Activated naive CD4-positive, alpha-beta T cell treated with anti-CD3 and anti-CD28 coated beads for 36 hours (primary cell): ENCODE results near the gene WNK2. TPM values are rescaled to one million over a fixed set of nuclear protein-coding genes. Genes with fewer than 3 reads are reported as not detected.
A peak's percentile ranks its signal among the peaks of the same experiment; 100 is the strongest.
"Not testable (repeated sequence)": the region's sequence is repeated elsewhere in the genome, so short reads cannot be mapped to it uniquely, and the experiment has no call there.

Experiments
- CTCF ChIA-PET: fragments of 350-600 bp; sonication (Branson Sonifier 250); formaldehyde crosslinking; loops from one replicate; lab custom pipeline; 2021; ENCODE audit warnings: antibody characterized with exemption; lab: Charles Lee
- DNase-seq: peaks from one replicate; pipeline ENCODE4 v3.0.0-alpha.2; 2020
- H3K27ac Mint-ChIP-seq: one replicate; pipeline ENCODE4 v1.8.0; 2021; ENCODE audit warnings: mild to moderate bottlenecking, mixed read lengths
- H3K27me3 Mint-ChIP-seq: one replicate; pipeline ENCODE4 v1.8.0; 2021; ENCODE audit warnings: low read depth, mixed read lengths
- H3K36me3 Mint-ChIP-seq: one replicate; pipeline ENCODE4 v1.8.0; 2021; ENCODE audit warnings: low read depth, mixed read lengths
- H3K4me1 Mint-ChIP-seq: one replicate; pipeline ENCODE4 v1.8.0; 2021; ENCODE audit warnings: low read depth, mixed read lengths
- H3K4me3 Mint-ChIP-seq: one replicate; pipeline ENCODE4 v1.8.0; 2021; ENCODE audit warnings: mild to moderate bottlenecking, moderate library complexity, mixed read lengths
- H3K9me3 Mint-ChIP-seq: one replicate; pipeline ENCODE4 v1.8.0; 2021; ENCODE audit warnings: mixed read lengths
- intact Hi-C: fragments of 100-400 bp; cut with micrococcal nuclease; formaldehyde crosslinking; loops from one replicate; pipeline ENCODE4 v1.15.1; 2023
- total RNA-seq, 2 experiments: library from RNA; stranded (reverse); gene quantifications; one replicate each; pipeline ENCODE4 v1.2.3, GENCODE V29; 2021

WNK2 gene
- total RNA-seq = 1 to 10 TPM; 5.2 to 5.8 TPM

- Mint-ChIP-seq H3K36me3 (no peaks in the 10 kb centered on the region), H3K27ac (no peak within 1 kb of the TSS), H3K9me3 (no peaks in the 10 kb centered on the region), H3K27me3 (peaks cover 18% of the 10 kb centered on the region), H3K4me1 (peaks cover 9% of the 10 kb centered on the region), H3K4me3 (peak within 1 kb of the TSS; percentile 71)
- peak; percentile 14 for DNase-seq
- intact Hi-C loops = no loop called here
- CTCF ChIA-PET = interaction anchor here (0.9 kb wide), 1 partner anchor 73 kb away, joined by 3 read pairs; no protein-coding TSS in a partner anchor
Measured at GRCh38 chr9:93183663-93184431, at the start of gene WNK2. Gene WNK2, plus strand, starts transcription at chr9:93184139. Its CDS starts 791 bp downstream, at chr9:93184930.

- intact Hi-C loops = loop anchor here (1.0 to 5.0 kb wide), 5 partner anchors 11 to 1032 kb away; no protein-coding TSS in a partner anchor
- H3K9me3 Mint-ChIP-seq = no peaks in the 10 kb centered on the region
- CTCF ChIA-PET = interaction anchor here (1.0 to 2.3 kb wide), 3 partner anchors 15 to 26 kb away, joined by 3 to 7 read pairs (median 3); no protein-coding TSS in a partner anchor
- H3K27me3 Mint-ChIP-seq = no peaks in the 10 kb centered on the region
- H3K4me3 Mint-ChIP-seq = peak overlapping the region; percentile 94
- H3K36me3 Mint-ChIP-seq = peaks cover 18% of the 10 kb centered on the region
- peaks cover 63% of the 10 kb centered on the region for H3K4me1 Mint-ChIP-seq
- DNase-seq = no peak
- peak overlapping the region; percentile 91 for H3K27ac Mint-ChIP-seq
Measured at GRCh38 chr9:93134740-93135444, 49.0 kb upstream of the WNK2 start.

- Mint-ChIP-seq H3K27me3 (no peaks in the 10 kb centered on the region), H3K36me3 (peaks cover 13% of the 10 kb centered on the region), H3K4me3 (no peak overlapping the region), H3K9me3 (no peaks in the 10 kb centered on the region), H3K27ac (no peak overlapping the region), H3K4me1 (peaks cover 61% of the 10 kb centered on the region)
- no peak for DNase-seq
- CTCF ChIA-PET = interaction anchor here (0.7 to 2.3 kb wide), 5 partner anchors 14 to 995 kb away, joined by 3 to 7 read pairs (median 3); no protein-coding TSS in a partner anchor
- intact Hi-C loops = no loop called here
Measured at GRCh38 chr9:93136011-93136440, 47.9 kb upstream of the WNK2 start.

GRCh38 chr9:93137362-93137761, 46.6 kb upstream of the WNK2 start:
- intact Hi-C loops = no loop called here
- Mint-ChIP-seq H3K4me3 (no peak overlapping the region), H3K36me3 (peaks cover 9% of the 10 kb centered on the region), H3K27ac (no peak overlapping the region), H3K4me1 (peaks cover 56% of the 10 kb centered on the region), H3K9me3 (no peaks in the 10 kb centered on the region), H3K27me3 (no peaks in the 10 kb centered on the region)
- CTCF ChIA-PET = interaction anchor here (1.0 kb wide), 1 partner anchor 28 kb away, joined by 3 read pairs; no protein-coding TSS in a partner anchor
- DNase-seq = no peak

GRCh38 chr9:93138171-93138764, 45.7 kb upstream of the WNK2 start:
- no peak for DNase-seq
- intact Hi-C loops = no loop called here
- Mint-ChIP-seq H3K4me1 (peaks cover 53% of the 10 kb centered on the region), H3K27ac (peak overlapping the region; percentile 17), H3K27me3 (no peaks in the 10 kb centered on the region), H3K9me3 (no peaks in the 10 kb centered on the region), H3K4me3 (no peak overlapping the region), H3K36me3 (no peaks in the 10 kb centered on the region)
- CTCF ChIA-PET = interaction anchor here (0.8 to 1.1 kb wide), 2 partner anchors 74 to 135 kb away, joined by 3 read pairs; no protein-coding TSS in a partner anchor

- no peaks in the 10 kb centered on the region for H3K9me3 Mint-ChIP-seq
- CTCF ChIA-PET = interaction anchor here (0.5 to 2.0 kb wide), 2 partner anchors 31 to 150 kb away, joined by 4 to 7 read pairs; no protein-coding TSS in a partner anchor
- intact Hi-C loops = no loop called here
- no peaks in the 10 kb centered on the region for H3K36me3 Mint-ChIP-seq
- no peak overlapping the region for H3K4me3 Mint-ChIP-seq
- peaks cover 65% of the 10 kb centered on the region for H3K4me1 Mint-ChIP-seq
- H3K27ac Mint-ChIP-seq = no peak overlapping the region
- H3K27me3 Mint-ChIP-seq = no peaks in the 10 kb centered on the region
- no peak for DNase-seq
Measured at GRCh38 chr9:93139365-93140182, 44.4 kb upstream of the WNK2 start.

- H3K9me3 Mint-ChIP-seq = peaks cover 11% of the 10 kb centered on the region
- CTCF ChIA-PET = interaction anchor here (0.8 to 2.0 kb wide), 3 partner anchors 13 to 33 kb away, joined by 3 to 7 read pairs (median 3); no protein-coding TSS in a partner anchor
- peaks cover 12% of the 10 kb centered on the region for H3K36me3 Mint-ChIP-seq
- H3K27me3 Mint-ChIP-seq = no peaks in the 10 kb centered on the region
- no peak overlapping the region for H3K27ac Mint-ChIP-seq
- intact Hi-C loops = no loop called here
- no peak overlapping the region for H3K4me3 Mint-ChIP-seq
- H3K4me1 Mint-ChIP-seq = peaks cover 63% of the 10 kb centered on the region
- no peak for DNase-seq
Measured at GRCh38 chr9:93141771-93142483, 42.0 kb upstream of the WNK2 start.

GRCh38 chr9:93143830-93144530, 40.0 kb upstream of the WNK2 start:
- intact Hi-C loops = no loop called here
- Mint-ChIP-seq H3K4me1 (peaks cover 68% of the 10 kb centered on the region), H3K9me3 (peaks cover 24% of the 10 kb centered on the region), H3K36me3 (peaks cover 26% of the 10 kb centered on the region), H3K27me3 (no peaks in the 10 kb centered on the region), H3K27ac (peak overlapping the region; percentile 79), H3K4me3 (no peak overlapping the region)
- CTCF ChIA-PET = interaction anchor here (0.5 to 1.9 kb wide), 3 partner anchors 10 to 170 kb away, joined by 3 to 13 read pairs (median 3); no protein-coding TSS in a partner anchor
- DNase-seq = peak; percentile 67

GRCh38 chr9:93146696-93147095, 37.2 kb upstream of the WNK2 start:
- peak overlapping the region; percentile 66 for H3K4me3 Mint-ChIP-seq
- intact Hi-C loops = loop anchor here (1.0 to 5.0 kb wide), 9 partner anchors 10 to 192 kb away; partner anchors contain the start of genes CARD19 and NINJ1
- H3K36me3 Mint-ChIP-seq = peaks cover 30% of the 10 kb centered on the region
- CTCF ChIA-PET = interaction anchor here (1.0 kb wide), 2 partner anchors 8 to 83 kb away, joined by 3 read pairs; no protein-coding TSS in a partner anchor
- H3K27me3 Mint-ChIP-seq = not testable (repeated sequence)
- peaks cover 27% of the 10 kb centered on the region for H3K9me3 Mint-ChIP-seq
- H3K27ac Mint-ChIP-seq = peak overlapping the region; percentile 96
- H3K4me1 Mint-ChIP-seq = peaks cover 71% of the 10 kb centered on the region
- peak; percentile 83 for DNase-seq

- Mint-ChIP-seq H3K4me3 (peak overlapping the region; percentile 41), H3K4me1 (peaks cover 63% of the 10 kb centered on the region), H3K27ac (peak overlapping the region; percentile 96), H3K9me3 (peaks cover 27% of the 10 kb centered on the region), H3K27me3 (no peaks in the 10 kb centered on the region), H3K36me3 (peaks cover 30% of the 10 kb centered on the region)
- no peak for DNase-seq
- intact Hi-C loops = loop anchor here (2.0 to 5.0 kb wide), 6 partner anchors 39 to 193 kb away; partner anchors contain the start of gene CARD19
- CTCF ChIA-PET = no interaction called here
Measured at GRCh38 chr9:93147632-93148031, 36.3 kb upstream of the WNK2 start.
